Colonic mucosa (tissue), 4 donors: ENCODE measurements around the gene IL22. TPM values are rescaled to one million over a fixed set of nuclear protein-coding genes. Genes with fewer than 3 reads are reported as not detected.

Source experiments
- DNase-seq: peaks from one replicate; pipeline ENCODE4 v3.0.0-alpha.2; 2020
- H3K27ac ChIP-seq: fragments of 200-600 bp; one replicate; pipeline ENCODE4 v1.8.0; 2021
- H3K27me3 ChIP-seq: fragments of 200-600 bp; one replicate; pipeline ENCODE4 v1.8.0; 2021
- H3K36me3 ChIP-seq: fragments of 200-600 bp; one replicate; pipeline ENCODE4 v1.8.0; 2021
- H3K4me1 ChIP-seq: fragments of 200-600 bp; one replicate; pipeline ENCODE4 v1.8.0; 2021; ENCODE audit warnings: mild to moderate bottlenecking
- H3K4me3 ChIP-seq: fragments of 200-600 bp; one replicate; pipeline ENCODE4 v1.8.0; 2021
- H3K9ac ChIP-seq, 2 donors: one replicate each; pipeline ENCODE4 v1.7.0; 2013; ENCODE audit warnings: control low read depth in 2 of 2, low read depth in 2 of 2, low read length in 2 of 2
- H3K9me3 ChIP-seq: fragments of 200-600 bp; one replicate; pipeline ENCODE4 v1.8.0; 2021
- CTCF ChIP-seq: fragments of 200-600 bp; IDR thresholded peaks from one replicate; pipeline ENCODE4 v1.8.0; 2022; ENCODE audit warnings: antibody characterized with exemption, mild to moderate bottlenecking
- intact Hi-C: fragments of 100-400 bp; cut with DNase I; formaldehyde crosslinking; loops from one replicate; pipeline ENCODE4 v1.14.1; 2022
- total RNA-seq, 2 donors: library from RNA; stranded (reverse); fragmentation: NEBNext Ultra II Directional in 1 of 2; extraction: Animal tissue kit (Norgen Biotek cat#: 25700) in 1 of 2; gene quantifications; one replicate each; pipeline ENCODE4 v1.2.1, GENCODE V29; 2021
- donor health status: healthy.
- donor health status: DM: no; HTN: no; CAD: no.
- donor health status: DM: no; HTN: no; CAD: no.

The IL22 gene
- total RNA-seq, 2 donors from 2014 or later: not detected

- no peak for TF ChIP-seq CTCF
- Histone ChIP-seq H3K9ac (no peak overlapping the region), H3K4me1 (no peaks in the 10 kb centered on the region), H3K27me3 (no peaks in the 10 kb centered on the region), H3K27ac (no peak overlapping the region), H3K9me3 (no peaks in the 10 kb centered on the region), H3K4me3 (no peak overlapping the region), H3K36me3 (no peaks in the 10 kb centered on the region)
- no peak for DNase-seq
- intact Hi-C loops: no loop called here
Measured at GRCh38 chr12:68199127-68199526, 54.3 kb downstream of the IL22 start.

GRCh38 chr12:68198507-68199086 lies 54.8 kb downstream of the IL22 start:
- no peak for DNase-seq
- H3K9me3 ChIP-seq: no peaks in the 10 kb centered on the region
- TF ChIP-seq CTCF: no peak
- H3K4me1 ChIP-seq: no peaks in the 10 kb centered on the region
- no peak overlapping the region for H3K9ac ChIP-seq
- no peaks in the 10 kb centered on the region for H3K36me3 ChIP-seq
- intact Hi-C loops: no loop called here
- no peak overlapping the region for H3K4me3 ChIP-seq
- H3K27ac ChIP-seq: no peak overlapping the region
- no peaks in the 10 kb centered on the region for H3K27me3 ChIP-seq

Other genes starting within 250 kb of the IL22 start
- gene IFNG, start 93.9 kb downstream of the IL22 start, total RNA-seq: 1 to 10 TPM in 1 of 2 donors, not detected in 1; 1.1 TPM
- not detected for gene IL26, start 27.8 kb downstream of the IL22 start, total RNA-seq
- 10 to 100 TPM in 1 of 2 donors, 1 to 10 TPM in 1; 7.7 to 12.0 TPM for gene MDM1, start 78.8 kb upstream of the IL22 start, total RNA-seq